BLaER1 treated with 17β-estradiol and CSF1 and Interleukin-3, amounts not matched to agents 10 nM and 100 nM (cell line): ENCODE results near the gene PHLDA2.

Source experiments
- H3K27ac ChIP-seq, 11 experiments: shearing (Covaris generic); formaldehyde crosslinking; 2 replicates each; pipeline ENCODE4 v1.8.1; 2022
- H3K27me3 ChIP-seq, 11 experiments: shearing (Covaris generic); formaldehyde crosslinking; 2 replicates each; pipeline ENCODE4 v1.8.1; 2022
- H3K36me3 ChIP-seq, 11 experiments: shearing (Covaris generic); formaldehyde crosslinking; 2 replicates each; pipeline ENCODE4 v1.8.1; 2022
- H3K4me1 ChIP-seq, 10 experiments: shearing (Covaris generic); formaldehyde crosslinking; 2 replicates each; pipeline ENCODE4 v1.8.1; 2022
- H3K4me2 ChIP-seq, 11 experiments: shearing (Covaris generic); formaldehyde crosslinking; 2 replicates each; pipeline ENCODE4 v1.8.1; 2022
- H3K4me3 ChIP-seq, 10 experiments: shearing (Covaris generic); formaldehyde crosslinking; 2 replicates each; pipeline ENCODE4 v1.8.1; 2022
- H3K9ac ChIP-seq, 11 experiments: shearing (Covaris generic); formaldehyde crosslinking; 2 replicates each; pipeline ENCODE4 v1.8.1; 2022
- H3K9me3 ChIP-seq, 11 experiments: shearing (Covaris generic); formaldehyde crosslinking; replicated peaks in 1 of 11; 2 replicates each; pipeline ENCODE4 v1.8.1; 2022
- H4K20me1 ChIP-seq, 11 experiments: shearing (Covaris generic); formaldehyde crosslinking; 2 replicates each; pipeline ENCODE4 v1.8.1; 2022
- Cebpa-rat ChIP-seq, 11 experiments: shearing (Covaris generic); IDR thresholded peaks; 2 replicates each; pipeline ENCODE4 v1.8.1; 2022

The PHLDA2 gene

DNA sequence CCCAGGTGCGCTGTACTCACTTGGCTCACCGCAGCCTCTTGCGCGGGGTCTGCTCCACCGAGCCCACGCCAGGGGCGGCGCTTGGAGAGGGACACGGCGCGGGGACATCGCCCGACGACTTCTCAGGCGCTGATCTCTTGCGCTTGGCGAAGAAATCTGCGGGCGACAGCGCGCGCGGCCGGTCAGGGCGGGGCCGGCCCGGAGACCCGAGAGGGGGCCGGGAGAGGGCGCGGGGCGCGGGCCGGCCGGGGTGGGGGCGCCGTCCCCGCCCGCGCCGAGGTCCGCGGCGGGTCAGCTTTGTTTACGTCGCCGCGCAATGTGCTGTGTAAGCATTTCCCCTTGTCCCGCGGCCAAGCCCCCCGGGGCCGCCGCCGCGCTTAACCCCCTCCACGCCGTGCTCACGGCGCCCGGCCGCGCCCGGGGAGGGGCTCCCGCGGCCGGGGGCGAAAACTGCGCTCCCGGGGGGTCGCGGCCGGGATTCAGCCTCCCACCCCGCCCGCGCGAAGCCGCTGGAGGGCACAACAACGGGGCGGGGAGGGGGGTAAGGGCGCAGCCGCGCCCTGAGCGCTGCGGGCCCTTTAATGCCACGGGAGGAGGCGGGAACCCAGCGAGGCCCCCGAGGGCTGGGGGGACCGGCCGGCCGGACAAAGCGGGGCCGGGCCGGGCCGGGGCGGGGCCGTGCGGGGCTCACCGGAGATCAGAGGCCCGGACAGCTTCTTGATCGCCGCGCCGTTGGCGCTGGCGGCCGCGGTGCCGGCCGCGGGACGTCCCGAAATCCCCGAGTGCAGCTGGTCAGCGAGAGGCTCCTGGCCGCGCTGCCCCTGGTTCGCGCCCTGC lies 45.0 kb downstream of the PHLDA2 start:
- Histone ChIP-seq H3K9me3 (peaks cover 0 to 2% (median under 1%) of the 10 kb centered on the region in 11 experiments; a peak in 7 of 22 replicates), H3K27ac (peak overlapping the region; percentile 62 to 92 (median 76)), H3K4me1 (peaks cover 42 to 72% (median 63%) of the 10 kb centered on the region in 10 experiments), H3K9ac (peak overlapping the region; percentile 72 to 96 (median 83)), H3K27me3 (peaks cover 11 to 41% (median 30%) of the 10 kb centered on the region in 11 experiments), H3K36me3 (peaks cover 0 to 4% (median 0%) of the 10 kb centered on the region in 11 experiments; a peak in 2 of 22 replicates), H3K4me2 (peak overlapping the region; percentile 81 to 100 (median 98)), H3K4me3 (peak overlapping the region; percentile 71 to 88 (median 78)), H4K20me1 (peaks cover 5 to 41% (median 16%) of the 10 kb centered on the region in 11 experiments; a peak in 13 of 22 replicates)
- TF ChIP-seq Cebpa-rat (IDR thresholded peaks at IDR 0.05): no peak

DNA sequence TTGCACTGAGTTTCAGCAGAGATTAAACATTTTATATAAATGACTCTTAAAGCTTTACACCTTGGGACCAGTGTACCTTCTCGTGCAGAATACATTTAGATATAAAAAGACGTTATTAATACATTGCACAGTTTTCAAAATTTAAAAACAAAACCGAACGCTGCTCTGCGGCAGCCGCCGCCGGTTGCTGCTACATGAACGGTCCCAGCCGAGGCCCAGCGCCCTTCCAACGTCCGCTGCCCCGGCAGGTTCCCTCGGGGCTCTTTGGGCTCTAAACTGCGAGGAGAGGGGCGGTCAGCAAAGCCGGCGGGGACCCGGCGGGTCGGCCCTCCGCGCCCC lies 45.6 kb downstream of the PHLDA2 start:
- Histone ChIP-seq H3K27ac (peak overlapping the region; percentile 62 to 92 (median 76); a peak in 19 of 22 replicates), H3K9me3 (peaks cover 0 to 8% (median 7%) of the 10 kb centered on the region in 11 experiments; a peak in 8 of 22 replicates), H3K9ac (peak overlapping the region; percentile 72 to 96 (median 83)), H3K4me3 (peak overlapping the region; percentile 71 to 88 (median 78)), H3K4me1 (peaks cover 36 to 69% (median 63%) of the 10 kb centered on the region in 10 experiments), H3K36me3 (peaks cover 0 to 8% (median 0%) of the 10 kb centered on the region in 11 experiments; a peak in 2 of 22 replicates), H3K27me3 (peaks cover 11 to 41% (median 30%) of the 10 kb centered on the region in 11 experiments), H3K4me2 (peak overlapping the region; percentile 81 to 100 (median 98)), H4K20me1 (peaks cover 5 to 38% (median 16%) of the 10 kb centered on the region in 11 experiments; a peak in 13 of 22 replicates)
- TF ChIP-seq Cebpa-rat (IDR thresholded peaks at IDR 0.05): no peak

DNA sequence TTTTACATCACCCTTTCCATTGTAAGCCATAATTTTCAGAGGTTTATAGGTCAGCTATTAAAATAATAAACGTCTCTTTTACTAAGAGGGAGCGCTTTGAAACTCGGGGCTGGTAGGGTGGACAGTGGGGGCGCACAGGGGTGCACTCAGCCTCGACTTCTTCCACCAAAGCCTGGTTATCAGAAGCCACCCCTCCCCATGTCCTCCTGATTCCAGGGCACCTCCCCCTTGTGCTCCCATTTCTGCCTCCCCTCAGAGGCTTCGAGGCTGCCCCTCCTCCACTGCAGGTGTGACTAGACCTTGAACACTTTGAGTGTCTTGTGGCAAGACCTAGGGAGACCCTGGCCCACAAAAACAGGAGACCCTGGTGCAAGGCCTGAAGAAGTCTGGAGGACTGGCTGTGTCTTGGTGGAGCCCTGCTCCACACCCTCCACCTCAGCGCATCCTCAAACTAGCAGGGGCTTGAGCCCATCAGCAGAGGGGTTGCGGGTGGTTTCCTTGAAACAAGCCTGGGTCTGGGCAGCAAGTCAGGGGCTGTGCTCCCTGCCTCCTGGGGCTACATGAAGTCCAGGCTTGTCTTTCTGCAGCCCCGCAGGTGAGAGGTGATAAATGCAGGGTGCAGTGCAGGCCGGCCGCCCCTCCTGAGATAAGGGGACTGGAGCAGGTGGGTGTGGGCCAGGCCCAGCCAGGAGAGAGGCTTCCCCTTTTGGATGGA lies 46.7 kb downstream of the PHLDA2 start:
- Histone ChIP-seq H3K4me3 (peak overlapping the region in 3 of 10 experiments; percentile 77 to 88 (median 81); a peak in 4 of 20 replicates), H4K20me1 (peaks cover 5 to 34% (median 16%) of the 10 kb centered on the region in 11 experiments; a peak in 13 of 22 replicates), H3K36me3 (peaks cover 0 to 8% (median 0%) of the 10 kb centered on the region in 11 experiments; a peak in 2 of 22 replicates), H3K27me3 (peaks cover 11 to 41% (median 30%) of the 10 kb centered on the region in 11 experiments), H3K27ac (0 out of 22 replicates have a peak overlapping the region, but pooled peaks of 1 of the 11 experiments have one; percentile 17), H3K4me2 (peak overlapping the region; percentile 81 to 100 (median 98); a peak in 21 of 22 replicates), H3K9ac (peak overlapping the region in 4 of 11 experiments; percentile 15 to 96 (median 73); a peak in 4 of 22 replicates), H3K9me3 (peaks cover 0 to 15% (median 8%) of the 10 kb centered on the region in 11 experiments; a peak in 20 of 22 replicates), H3K4me1 (peaks cover 27 to 62% (median 54%) of the 10 kb centered on the region in 10 experiments)
- TF ChIP-seq Cebpa-rat (IDR thresholded peaks at IDR 0.05): no peak

DNA sequence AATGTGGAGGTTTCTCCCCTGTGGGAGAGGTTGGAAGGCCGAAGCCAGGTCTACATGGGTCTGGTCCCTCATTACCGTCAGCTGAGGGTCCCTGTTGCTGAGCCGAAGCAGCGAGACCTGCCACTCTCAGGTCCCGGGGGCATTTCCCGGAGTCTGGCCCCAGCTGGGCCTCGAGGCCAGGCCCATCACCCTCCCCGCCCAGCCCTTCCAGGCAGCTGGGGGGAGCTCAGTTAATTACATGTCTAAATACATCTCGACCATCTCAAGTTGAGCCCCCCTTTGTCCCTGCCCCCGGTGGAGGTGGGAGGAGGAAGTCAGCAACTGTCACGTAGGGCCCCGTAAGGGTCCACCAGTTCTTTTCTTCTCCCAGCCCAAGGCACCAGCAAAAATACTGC lies 47.2 kb downstream of the PHLDA2 start:
- Histone ChIP-seq H3K4me3 (no peak overlapping the region), H3K9me3 (peaks cover under 1 to 21% (median 10%) of the 10 kb centered on the region in 11 experiments), H3K9ac (peak overlapping the region in 5 of 11 experiments; percentile 15 to 96 (median 46); a peak in 6 of 22 replicates), H3K27me3 (peaks cover 11 to 41% (median 30%) of the 10 kb centered on the region in 11 experiments), H3K4me2 (peak overlapping the region; percentile 81 to 100 (median 98)), H3K4me1 (peaks cover 22 to 56% (median 50%) of the 10 kb centered on the region in 10 experiments), H4K20me1 (peaks cover 5 to 32% (median 16%) of the 10 kb centered on the region in 11 experiments; a peak in 13 of 22 replicates), H3K36me3 (peaks cover 0 to 8% (median 0%) of the 10 kb centered on the region in 11 experiments; a peak in 2 of 22 replicates), H3K27ac (0 out of 22 replicates have a peak overlapping the region, but pooled peaks of 1 of the 11 experiments have one; percentile 17)
- TF ChIP-seq Cebpa-rat (IDR thresholded peaks at IDR 0.05): no peak

DNA sequence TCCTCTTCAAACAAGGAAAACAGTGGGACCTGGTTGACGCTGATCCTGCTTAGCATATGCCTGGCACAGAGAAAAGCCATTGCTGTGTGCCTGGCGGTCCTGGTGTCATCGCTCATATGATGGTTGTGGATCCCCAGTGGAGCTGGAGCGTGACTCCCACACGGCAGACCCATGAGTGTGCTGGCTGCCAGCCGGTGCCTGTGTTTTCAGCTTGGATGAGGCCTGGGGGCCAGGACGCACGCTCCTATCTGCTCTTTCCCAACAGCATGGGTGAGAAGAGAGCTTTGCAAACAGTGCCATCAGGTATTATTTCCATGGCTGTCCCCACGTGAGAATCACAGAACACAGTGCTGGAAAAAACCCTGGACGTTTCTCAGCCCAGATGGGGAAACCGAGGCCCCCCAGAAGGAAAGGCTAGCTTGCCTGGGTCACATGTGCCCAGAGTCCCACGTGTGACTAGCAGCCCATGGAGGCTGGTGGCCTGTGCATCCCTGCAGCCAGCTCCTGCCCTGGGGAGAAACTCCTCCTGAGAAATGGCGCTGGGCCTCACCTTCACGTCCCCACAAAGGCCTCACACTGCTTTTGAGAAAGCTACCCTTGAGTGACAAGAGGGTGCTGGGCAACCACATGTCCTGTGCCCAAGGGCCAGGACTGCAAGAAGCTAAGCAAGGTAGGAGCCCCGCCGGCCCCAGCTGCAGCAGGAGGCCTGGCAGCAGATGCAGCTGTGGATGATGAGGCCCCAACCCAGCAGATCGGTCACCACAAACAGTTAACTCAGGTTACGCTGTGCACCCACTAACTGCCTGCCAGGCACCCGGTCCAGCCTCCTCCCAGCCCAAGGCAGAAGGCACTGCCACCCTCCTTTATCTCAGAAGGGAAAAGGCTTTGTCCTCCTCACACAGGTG lies 47.9 kb downstream of the PHLDA2 start:
- Histone ChIP-seq H3K4me3 (no peak overlapping the region), H3K27me3 (peaks cover 11 to 41% (median 30%) of the 10 kb centered on the region in 11 experiments), H4K20me1 (peaks cover 5 to 32% (median 16%) of the 10 kb centered on the region in 11 experiments; a peak in 13 of 22 replicates), H3K9me3 (peaks cover 6 to 28% (median 17%) of the 10 kb centered on the region in 11 experiments), H3K4me1 (peaks cover 15 to 54% (median 43%) of the 10 kb centered on the region in 10 experiments), H3K9ac (peak overlapping the region in 5 of 11 experiments; percentile 15 to 96 (median 46); a peak in 6 of 22 replicates), H3K36me3 (peaks cover 0 to 8% (median 0%) of the 10 kb centered on the region in 11 experiments; a peak in 3 of 22 replicates), H3K4me2 (peak overlapping the region; percentile 18 to 100 (median 98); a peak in 20 of 22 replicates), H3K27ac (0 out of 22 replicates have a peak overlapping the region, but pooled peaks of 1 of the 11 experiments have one; percentile 17)
- TF ChIP-seq Cebpa-rat (IDR thresholded peaks at IDR 0.05): no peak

DNA sequence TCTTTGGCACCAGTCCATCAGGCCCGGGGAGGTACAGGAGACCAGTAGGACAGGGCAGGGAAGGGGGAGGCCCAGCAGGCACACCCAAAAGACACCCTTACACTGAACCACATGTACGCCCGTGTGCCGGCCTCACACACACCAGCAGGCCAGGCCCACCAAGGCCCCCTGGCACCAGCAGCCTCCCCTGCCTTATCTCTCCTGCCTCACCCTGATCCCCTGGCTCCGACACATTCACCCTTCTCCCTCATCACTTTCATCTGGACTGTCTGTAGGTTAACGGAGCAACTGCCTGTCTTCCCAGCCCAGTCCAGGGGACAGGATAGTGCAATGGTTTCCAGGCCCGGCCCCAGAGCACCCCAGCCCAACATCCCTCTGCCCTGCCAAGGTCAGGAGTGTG lies 48.6 kb downstream of the PHLDA2 start:
- no peak overlapping the region for H3K4me3 ChIP-seq
- no peak overlapping the region for H3K27ac ChIP-seq
- no peak for TF ChIP-seq Cebpa-rat (IDR thresholded peaks at IDR 0.05)
- peaks cover 6 to 34% (median 21%) of the 10 kb centered on the region in 11 experiments for H3K9me3 ChIP-seq
- H3K36me3 ChIP-seq: peaks cover 0 to 8% (median 0%) of the 10 kb centered on the region in 11 experiments; a peak in 3 of 22 replicates
- peaks cover 5 to 32% (median 16%) of the 10 kb centered on the region in 11 experiments; a peak in 13 of 22 replicates for H4K20me1 ChIP-seq
- H3K9ac ChIP-seq: no peak overlapping the region
- peaks cover 11 to 41% (median 30%) of the 10 kb centered on the region in 11 experiments for H3K27me3 ChIP-seq
- peak overlapping the region in 4 of 11 experiments; percentile 96 to 100 (median 98); a peak in 8 of 22 replicates for H3K4me2 ChIP-seq
- H3K4me1 ChIP-seq: peaks cover 13 to 51% (median 40%) of the 10 kb centered on the region in 10 experiments; a peak in 19 of 20 replicates

DNA sequence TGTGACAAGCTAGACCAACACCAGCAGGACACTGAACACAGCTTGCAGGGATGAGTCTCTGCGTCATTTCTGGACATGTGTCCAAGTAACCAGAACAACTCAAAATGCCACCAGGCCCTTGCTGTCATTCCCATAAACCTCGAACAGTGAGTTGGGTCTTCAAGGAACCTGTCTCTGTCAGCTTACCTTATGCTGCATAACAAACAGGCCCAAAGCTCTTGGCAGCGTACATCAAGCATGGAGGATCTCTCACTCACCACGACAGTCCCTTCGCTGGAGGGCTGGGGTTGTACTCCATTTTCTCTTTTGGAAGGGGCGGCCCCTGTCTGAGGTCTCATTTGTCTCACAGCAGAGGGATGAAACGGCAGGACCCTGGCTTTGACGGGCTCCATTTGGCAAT lies 50.4 kb downstream of the PHLDA2 start:
- H3K9ac ChIP-seq: no peak overlapping the region
- TF ChIP-seq Cebpa-rat (IDR thresholded peaks at IDR 0.05): no peak
- no peak overlapping the region for H3K27ac ChIP-seq
- H4K20me1 ChIP-seq: peaks cover 0 to 27% (median 12%) of the 10 kb centered on the region in 11 experiments; a peak in 10 of 22 replicates
- peaks cover 11 to 28% (median 15%) of the 10 kb centered on the region in 11 experiments for H3K27me3 ChIP-seq
- H3K4me2 ChIP-seq: no peak overlapping the region
- H3K36me3 ChIP-seq: peaks cover 0 to 12% (median 0%) of the 10 kb centered on the region in 11 experiments; a peak in 5 of 22 replicates
- H3K4me3 ChIP-seq: no peak overlapping the region
- peaks cover 13 to 41% (median 30%) of the 10 kb centered on the region in 10 experiments; a peak in 19 of 20 replicates for H3K4me1 ChIP-seq
- H3K9me3 ChIP-seq: peaks cover 18 to 52% (median 39%) of the 10 kb centered on the region in 11 experiments
